IMR-90 (cell line): ENCODE results near the gene RAP1GAP. TPM values are rescaled to one million over a fixed set of nuclear protein-coding genes. Genes with fewer than 3 reads are reported as not detected.

ENCODE experiments used
- ATAC-seq: fragments of 200-7000 bp; cut with Tn5 transposase; 2 replicates; pipeline ENCODE4 v1.9.1; 2020; ENCODE audit warnings: low read depth, mild to moderate bottlenecking, moderate library complexity
- BruUV-seq: library from RNA; stranded (reverse); fragments of 400-500 nt; replicated peaks from 2 replicates; lab custom pipeline; 2021; lab: Mats Ljungman, UMichigan
- CTCF ChIA-PET: fragments of 300-600 bp; formaldehyde crosslinking; extraction: SDS; loops from one replicate; lab custom pipeline; 2021; ENCODE audit warnings: antibody characterized with exemption; lab: Yijun Ruan, JAX
- POLR2A ChIA-PET: fragments of 300-600 bp; sonication (Branson Sonifier 250); formaldehyde crosslinking; loops from one replicate; lab custom pipeline; 2022; ENCODE audit warnings: antibody characterized with exemption; ENCODE audit not compliant: unreplicated experiment; lab: Charles Lee
- DNase-seq: peaks from one replicate; pipeline ENCODE4 v3.0.0; 2013
- H2AFZ ChIP-seq: replicated peaks from 2 replicates; pipeline ENCODE3; 2013; ENCODE audit warnings: low read length, mild to moderate bottlenecking; ENCODE audit not compliant: poor library complexity
- H2AK5ac ChIP-seq: 2 replicates; pipeline ENCODE4 v1.6.1; 2013; ENCODE audit warnings: low read depth, low read length, inconsistent platforms
- H2AK9ac ChIP-seq: replicated peaks from 2 replicates; pipeline ENCODE3; 2013; ENCODE audit warnings: mild to moderate bottlenecking, low read depth, low read length, moderate library complexity; ENCODE audit not compliant: poor library complexity
- H2BK120ac ChIP-seq: 2 replicates; pipeline ENCODE4 v1.6.1; 2013; ENCODE audit warnings: low read depth, low read length, inconsistent platforms
- H2BK15ac ChIP-seq: 3 replicates; pipeline ENCODE4 v1.6.1; 2013; ENCODE audit warnings: low read depth, low read length, inconsistent platforms
- H2BK20ac ChIP-seq: 2 replicates; pipeline ENCODE4 v1.6.1; 2013; ENCODE audit warnings: low read depth, mild to moderate bottlenecking, inconsistent platforms, low read length, moderate library complexity
- H2BK5ac ChIP-seq: 2 replicates; pipeline ENCODE4 v1.6.1; 2013; ENCODE audit warnings: mild to moderate bottlenecking, low read depth, low read length, inconsistent platforms; ENCODE audit not compliant: poor library complexity, severe bottlenecking
- H3K14ac ChIP-seq: replicated peaks from 2 replicates; pipeline ENCODE4 v1.6.1; 2013; ENCODE audit warnings: low read depth, low read length, inconsistent platforms
- H3K18ac ChIP-seq: 2 replicates; pipeline ENCODE4 v1.6.1; 2013; ENCODE audit warnings: low read depth, low read length, control low read depth
- H3K23ac ChIP-seq: 2 replicates; pipeline ENCODE4 v1.6.1; 2013; ENCODE audit warnings: low read depth, low read length, inconsistent platforms
- H3K27ac ChIP-seq: 2 replicates; pipeline ENCODE4 v1.5.1; 2013; ENCODE audit warnings: mild to moderate bottlenecking, control low read depth, low read length; ENCODE audit not compliant: insufficient read depth
- H3K27me3 ChIP-seq: 2 replicates; pipeline ENCODE4 v1.6.1; 2013; ENCODE audit warnings: low read length; ENCODE audit not compliant: control insufficient read depth, insufficient read depth
- H3K36me3 ChIP-seq: 2 replicates; pipeline ENCODE4 v1.6.1; 2013; ENCODE audit warnings: low read length, mixed read lengths; ENCODE audit not compliant: control insufficient read depth, insufficient read depth
- H3K4ac ChIP-seq: 2 replicates; pipeline ENCODE4 v1.6.1; 2013; ENCODE audit warnings: low read depth, low read length, inconsistent platforms
- H3K4me1 ChIP-seq: 2 replicates; pipeline ENCODE4 v1.6.1; 2013; ENCODE audit warnings: low read length, mixed read lengths; ENCODE audit not compliant: control insufficient read depth, insufficient read depth
- H3K4me2 ChIP-seq: 2 replicates; pipeline ENCODE4 v1.6.1; 2013; ENCODE audit warnings: low read depth, mild to moderate bottlenecking, control low read depth, low read length, moderate library complexity
- H3K4me3 ChIP-seq: 2 replicates; pipeline ENCODE4 v1.5.1; 2013; ENCODE audit warnings: low read depth, mild to moderate bottlenecking, control low read depth, low read length, moderate library complexity; ENCODE audit not compliant: insufficient read depth
- H3K56ac ChIP-seq: 2 replicates; pipeline ENCODE4 v1.6.1; 2013; ENCODE audit warnings: low read length, inconsistent platforms; ENCODE audit not compliant: insufficient read depth; ENCODE audit errors: extremely low read depth
- H3K79me1 ChIP-seq, 2 experiments: 2 replicates each; pipeline ENCODE4 v1.6.1; 2013; ENCODE audit warnings: low read length in 2 of 2, inconsistent platforms in 1 of 2, low read depth in 1 of 2
- H3K9ac ChIP-seq: 2 replicates; pipeline ENCODE4 v1.6.1; 2013; ENCODE audit warnings: low read depth, low read length, control low read depth
- H3K9me1 ChIP-seq: 2 replicates; pipeline ENCODE4 v1.6.1; 2013; ENCODE audit warnings: low read length, inconsistent platforms; ENCODE audit not compliant: insufficient read depth
- H3K9me3 ChIP-seq: 2 replicates; pipeline ENCODE4 v1.6.1; 2013; ENCODE audit warnings: low read length; ENCODE audit not compliant: control insufficient read depth, insufficient read depth
- H4K20me1 ChIP-seq: 2 replicates; pipeline ENCODE4 v1.6.1; 2013; ENCODE audit warnings: low read length, inconsistent platforms; ENCODE audit not compliant: insufficient read depth
- H4K5ac ChIP-seq: 2 replicates; pipeline ENCODE4 v1.6.1; 2013; ENCODE audit warnings: mild to moderate bottlenecking, low read depth, low read length, control low read depth
- H4K8ac ChIP-seq, 2 experiments: 2 replicates each; pipeline ENCODE4 v1.6.1; 2013; ENCODE audit warnings: low read depth in 2 of 2, low read length in 2 of 2, control low read depth in 1 of 2, inconsistent platforms in 1 of 2
- H4K91ac ChIP-seq: 2 replicates; pipeline ENCODE4 v1.6.1; 2013; ENCODE audit warnings: low read depth, low read length, inconsistent platforms; ENCODE audit not compliant: insufficient read depth
- CHD1 ChIP-seq: IDR thresholded peaks from 2 replicates; pipeline ENCODE4 v1.6.1; 2012; ENCODE audit warnings: low read depth, low read length, improper control_type of control experiment
- ELK1 ChIP-seq: fragments of 150-350 bp; IDR thresholded peaks from 2 replicates; pipeline ENCODE4 v1.6.1; 2016; ENCODE audit warnings: low read depth, mild to moderate bottlenecking, low read length, moderate library complexity, borderline replicate concordance
- FOS ChIP-seq: fragments of 150-350 bp; IDR thresholded peaks from 2 replicates; pipeline ENCODE4 v1.6.1; 2016; ENCODE audit warnings: low read depth, low read length
- MAFK ChIP-seq: IDR thresholded peaks from 2 replicates; pipeline ENCODE4 v1.6.1; 2012; ENCODE audit warnings: low read depth, low read length, improper control_type of control experiment
- MXI1 ChIP-seq: IDR thresholded peaks from 2 replicates; pipeline ENCODE4 v1.6.1; 2012; ENCODE audit warnings: low read depth, mild to moderate bottlenecking, low read length, moderate library complexity, borderline replicate concordance
- POLR2A ChIP-seq: IDR thresholded peaks from 2 replicates; pipeline ENCODE4 v1.6.1; 2012; ENCODE audit warnings: mild to moderate bottlenecking, low read depth, low read length
- RAD21 ChIP-seq: IDR thresholded peaks from 2 replicates; pipeline ENCODE4 v1.6.1; 2012; ENCODE audit warnings: low read length, improper control_type of control experiment
- RCOR1 ChIP-seq: IDR thresholded peaks from 2 replicates; pipeline ENCODE4 v1.6.1; 2012; ENCODE audit warnings: mild to moderate bottlenecking, low read length, improper control_type of control experiment; ENCODE audit not compliant: insufficient replicate concordance
- RFX5 ChIP-seq: IDR thresholded peaks from 2 replicates; pipeline ENCODE4 v1.8.0; 2012; ENCODE audit warnings: low read depth, mild to moderate bottlenecking, low read length, moderate library complexity
- WGBS, 2 experiments: methylation state at CpG; one replicate each; pipeline versions ENCODE4 v1.1.5 to v1.1.7; 2013; ENCODE audit warnings: missing lambda C conversion rate in 2 of 2; ENCODE audit not compliant: insufficient read length in 1 of 2; ENCODE audit errors: extremely low coverage in 2 of 2; 5-methylcytosine and 5-hydroxymethylcytosine counted together
- dilution Hi-C: fragments of 300-500 bp; cut with HindIII; formaldehyde crosslinking; loops from one replicate; pipeline ENCODE4 v1.14.3; 2018; ENCODE audit warnings: low sequenced_read_pairs; ENCODE audit not compliant: unreplicated experiment
- in situ Hi-C: fragments of 300-500 bp; cut with MboI; formaldehyde crosslinking; loops from 3 replicates; pipeline ENCODE4 v1.14.3; 2019; ENCODE audit warnings: low sequenced_read_pairs, inconsistent platforms, mixed read lengths
- intact Hi-C: fragments of 100-400 bp; cut with micrococcal nuclease; formaldehyde crosslinking; loops from 2 replicates; pipeline ENCODE4 v1.10.0; 2022
- polyA plus RNA-seq, 3 experiments: library from polyadenylated mRNA; depleted of rRNA; stranded (reverse); fragments of >200 nt; gene quantifications; 2 replicates each; pipeline ENCODE4 v1.2.3, GENCODE V29; 2012; ENCODE audit warnings: low replicate concordance in 1 of 3
- total RNA-seq: library from RNA; depleted of rRNA; stranded (reverse); fragments of >200 nt; gene quantifications from 2 replicates; pipeline ENCODE4 v1.2.3, GENCODE V29; 2012

RAP1GAP gene
- total and polyA plus RNA-seq, 2 of the 4 experiments (the other 2 are of a cell fraction): under 0.01 to 0.10 TPM

GRCh38 chr1:21657456-21658190 is 11.5 kb downstream of the RAP1GAP start (continued):
- TF ChIP-seq ELK1 (no peak), MAFK (no peak), CHD1 (no peak), RFX5 (no peak)

GRCh38 chr1:21655748-21656147 is 13.4 kb downstream of the RAP1GAP start:
- CTCF ChIA-PET: no interaction called here
- 33% methylated on average over 1 of the region's 4 CpGs; no CpG with 5 or more reads in 1 of the 2 experiments for WGBS, 2 experiments
- in situ Hi-C loops: loop anchor here (10.0 kb wide), 2 partner anchors 281 to 401 kb away; no protein-coding TSS in a partner anchor

More at GRCh38 chr1:21655748-21656147, 13.4 kb downstream of the RAP1GAP start:
- H2AK5ac ChIP-seq: no peak overlapping the region
- no peak overlapping the region for H2BK5ac ChIP-seq
- no peak overlapping the region for H3K56ac ChIP-seq
- no peak overlapping the region for H4K8ac ChIP-seq
- POLR2A ChIA-PET: no interaction called here
- peaks cover 48% of the 10 kb centered on the region for H3K27me3 ChIP-seq
- no TSS peak for BruUV-seq
- H3K9me1 ChIP-seq: 0 out of 2 replicates have a peak, but pooled peaks cover 5% of the 10 kb centered on the region
- no peaks in the 10 kb centered on the region for H3K79me1 ChIP-seq
- no peak overlapping the region for H2BK120ac ChIP-seq
- no peak overlapping the region for H2AFZ ChIP-seq
- H3K4me1 ChIP-seq: peaks cover 3% of the 10 kb centered on the region; the same call in 1 of the 2 replicates
- no peak overlapping the region for H3K18ac ChIP-seq
- no peak overlapping the region for H4K91ac ChIP-seq
- TF ChIP-seq FOS (no peak), MAFK (no peak), RAD21 (no peak), RCOR1 (no peak), RFX5 (no peak), MXI1 (no peak), CHD1 (no peak), POLR2A (no peak)
- H3K4me2 ChIP-seq: no peak overlapping the region
- H3K9ac ChIP-seq: no peak overlapping the region
- H4K5ac ChIP-seq: no peak overlapping the region
- dilution Hi-C loops: no loop called here
- H3K14ac ChIP-seq: no peak overlapping the region
- H4K20me1 ChIP-seq: peaks cover 9% of the 10 kb centered on the region; the same call in 1 of the 2 replicates
- H3K4ac ChIP-seq: no peak overlapping the region
- no peaks in the 10 kb centered on the region for H3K36me3 ChIP-seq
- no peak overlapping the region for H2BK20ac ChIP-seq
- DNase-seq (no peak), ATAC-seq (no peak)
- no peak overlapping the region for H2BK15ac ChIP-seq
- intact Hi-C loops: loop anchor here (5.0 to 10.0 kb wide), 3 partner anchors 121 to 401 kb away; no protein-coding TSS in a partner anchor
- H3K4me3 ChIP-seq: no peak overlapping the region
- no peak overlapping the region for H3K23ac ChIP-seq
- H3K27ac ChIP-seq: no peak overlapping the region
- no peak overlapping the region for H2AK9ac ChIP-seq
- no peaks in the 10 kb centered on the region for H3K9me3 ChIP-seq
